ENCODE data around the gene RGS4.

The RGS4 gene

DNA sequence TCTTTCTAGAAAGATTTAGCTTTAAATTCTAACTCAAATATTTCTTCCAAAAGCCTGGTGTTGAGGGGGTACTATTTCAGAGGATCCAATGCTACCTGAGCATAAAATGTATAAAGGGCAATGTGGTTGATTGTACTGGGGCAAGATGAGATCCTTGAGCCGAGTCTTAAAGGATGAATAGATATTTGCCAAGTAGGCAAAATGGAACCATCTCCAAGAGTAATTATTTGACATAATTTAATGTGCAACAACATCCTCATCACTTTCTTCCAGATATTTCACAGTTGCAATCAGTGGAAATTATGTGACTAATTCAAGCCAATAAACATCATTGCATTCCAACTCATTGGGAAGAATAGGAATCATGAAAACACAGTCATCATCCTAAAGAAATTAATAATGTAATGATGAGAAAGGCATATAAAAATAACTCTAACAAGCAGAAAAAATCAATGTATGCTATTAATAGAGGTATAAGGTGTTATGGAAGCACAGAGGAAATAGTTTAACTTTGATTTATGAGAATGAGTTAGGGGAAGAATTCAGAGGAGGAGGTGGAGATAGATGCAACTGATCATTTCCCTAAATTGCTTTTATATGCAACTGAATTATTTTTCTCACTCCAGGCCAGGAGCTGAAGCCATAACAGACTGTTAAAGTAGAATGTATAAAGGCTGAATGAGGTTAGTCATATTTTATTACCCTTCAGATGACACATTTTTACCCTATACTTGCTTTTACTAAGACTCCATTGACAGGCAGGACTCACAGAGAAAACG is 30.0 kb upstream of the RGS4 start:
- TF ChIP-seq, protein P1, sequence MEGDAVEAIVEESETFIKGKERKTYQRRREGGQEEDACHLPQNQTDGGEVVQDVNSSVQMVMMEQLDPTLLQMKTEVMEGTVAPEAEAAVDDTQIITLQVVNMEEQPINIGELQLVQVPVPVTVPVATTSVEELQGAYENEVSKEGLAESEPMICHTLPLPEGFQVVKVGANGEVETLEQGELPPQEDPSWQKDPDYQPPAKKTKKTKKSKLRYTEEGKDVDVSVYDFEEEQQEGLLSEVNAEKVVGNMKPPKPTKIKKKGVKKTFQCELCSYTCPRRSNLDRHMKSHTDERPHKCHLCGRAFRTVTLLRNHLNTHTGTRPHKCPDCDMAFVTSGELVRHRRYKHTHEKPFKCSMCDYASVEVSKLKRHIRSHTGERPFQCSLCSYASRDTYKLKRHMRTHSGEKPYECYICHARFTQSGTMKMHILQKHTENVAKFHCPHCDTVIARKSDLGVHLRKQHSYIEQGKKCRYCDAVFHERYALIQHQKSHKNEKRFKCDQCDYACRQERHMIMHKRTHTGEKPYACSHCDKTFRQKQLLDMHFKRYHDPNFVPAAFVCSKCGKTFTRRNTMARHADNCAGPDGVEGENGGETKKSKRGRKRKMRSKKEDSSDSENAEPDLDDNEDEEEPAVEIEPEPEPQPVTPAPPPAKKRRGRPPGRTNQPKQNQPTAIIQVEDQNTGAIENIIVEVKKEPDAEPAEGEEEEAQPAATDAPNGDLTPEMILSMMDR (IDR thresholded peaks at IDR 0.05; ENCODE audit: low read depth, low read length), result no peak
- no peak for DNase-seq (ENCODE audit: low read depth, low spot score)
- H3K4me3 ChIP-seq (ENCODE audit: low read depth, low read length), result no peak overlapping the region
- in situ Hi-C loops (cut with HindIII; ENCODE audit: low sequenced_read_pairs), result no loop called here

DNA sequence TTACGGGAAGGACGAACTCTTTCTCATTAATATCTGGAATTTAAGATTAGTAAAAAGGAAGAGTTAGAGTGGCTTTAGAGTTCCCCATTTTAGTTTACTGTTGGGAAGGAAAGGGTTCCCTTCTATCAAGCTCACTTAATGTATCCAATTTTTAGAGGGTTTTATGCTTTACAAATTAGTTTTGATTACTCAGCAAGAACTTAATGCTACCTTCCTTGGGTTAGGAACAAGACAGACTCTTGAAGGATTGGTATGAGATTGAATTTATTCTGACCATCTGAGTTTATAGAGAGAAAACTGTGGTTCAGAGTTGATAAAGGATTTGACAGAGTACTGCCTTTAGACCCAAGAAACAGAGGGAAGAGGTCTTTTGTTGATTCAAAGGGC is 29.5 kb upstream of the RGS4 start:
- H3K4me3 ChIP-seq (ENCODE audit: low read depth, low read length), result no peak overlapping the region
- in situ Hi-C loops (cut with HindIII; ENCODE audit: low sequenced_read_pairs), result no loop called here
- no peak for DNase-seq (ENCODE audit: low read depth, low spot score)
- TF ChIP-seq, protein P1 (IDR thresholded peaks at IDR 0.05; ENCODE audit: low read depth, low read length), result no peak

DNA sequence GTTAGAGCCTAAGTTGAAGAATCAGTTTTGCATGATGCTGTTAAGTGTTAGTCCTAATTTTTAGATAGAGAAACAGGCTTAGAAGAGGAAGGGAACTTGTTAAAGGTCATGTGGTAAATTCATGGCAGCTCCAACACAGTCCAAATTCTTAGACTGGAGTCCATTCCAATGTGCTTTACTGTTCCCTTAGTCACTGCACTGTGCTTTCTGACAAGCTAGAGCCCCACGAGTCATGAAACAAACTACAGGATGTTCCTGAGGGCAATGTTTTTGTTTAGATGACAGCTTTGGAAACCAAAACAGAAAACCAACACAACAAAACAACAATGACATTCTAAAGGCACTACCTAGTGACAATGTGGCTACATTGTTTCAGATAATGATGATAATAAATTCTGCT is 23.1 kb upstream of the RGS4 start:
- TF ChIP-seq, protein P1 (IDR thresholded peaks at IDR 0.05; ENCODE audit: low read depth, low read length), result no peak
- DNase-seq (ENCODE audit: low read depth, low spot score), result peak; percentile 10
- in situ Hi-C loops (cut with HindIII; ENCODE audit: low sequenced_read_pairs), result no loop called here
- H3K4me3 ChIP-seq (ENCODE audit: low read depth, low read length), result no peak overlapping the region

DNA sequence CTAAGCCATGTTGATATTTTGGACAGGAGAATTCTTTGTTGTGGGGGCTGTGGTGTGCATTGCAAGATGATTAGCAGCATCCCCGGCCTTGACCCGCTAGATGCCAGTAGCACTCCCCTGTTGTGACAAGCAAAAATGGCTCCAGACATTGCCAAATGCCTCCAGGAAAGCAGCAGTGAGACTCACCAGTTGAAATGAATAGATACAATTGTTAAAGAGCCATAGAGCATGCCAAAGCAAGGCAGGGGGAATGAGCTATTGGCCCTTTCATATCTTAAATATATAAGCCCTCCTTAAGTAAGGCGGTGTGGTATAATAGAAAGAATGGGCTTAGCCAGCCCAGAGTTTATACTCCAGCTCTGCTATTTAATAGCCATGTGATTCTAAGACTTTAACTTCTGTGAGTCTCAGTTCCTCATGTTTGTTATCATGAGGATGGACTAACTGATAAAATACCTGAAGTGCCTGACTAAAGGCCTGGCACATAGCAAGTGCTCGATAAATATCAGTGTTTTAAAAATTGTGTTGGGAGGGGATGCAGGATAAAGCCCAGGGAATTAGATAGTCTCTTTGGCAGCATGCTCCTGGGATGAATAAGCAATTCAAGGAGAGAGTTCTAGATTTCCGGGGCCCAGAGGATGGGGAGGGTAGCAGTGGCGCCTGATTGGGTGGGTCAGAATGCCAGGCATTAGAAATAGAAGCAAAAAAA is 21.1 kb upstream of the RGS4 start:
- no peak for DNase-seq (ENCODE audit: low read depth, low spot score)
- TF ChIP-seq, protein P1 (IDR thresholded peaks at IDR 0.05; ENCODE audit: low read depth, low read length), result no peak
- in situ Hi-C loops (cut with HindIII; ENCODE audit: low sequenced_read_pairs), result no loop called here
- no peak overlapping the region for H3K4me3 ChIP-seq (ENCODE audit: low read depth, low read length)

DNA sequence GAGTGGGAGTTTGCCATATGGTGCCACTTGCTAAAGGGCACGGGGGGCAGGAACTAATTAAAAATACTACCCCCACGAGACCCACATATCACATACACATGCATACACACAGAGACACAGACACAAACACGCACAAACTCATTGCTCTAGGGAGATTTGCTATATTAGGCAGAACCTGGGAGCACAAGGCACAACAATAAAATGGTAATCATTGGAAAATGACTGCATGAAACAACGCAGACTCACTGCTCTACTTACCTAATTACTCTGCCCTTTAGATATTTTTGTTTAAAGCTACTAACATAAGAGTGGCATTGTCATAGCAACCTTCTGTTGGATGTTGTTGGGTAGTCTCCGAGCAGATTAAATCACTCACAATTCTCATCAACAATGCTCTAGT is 20.3 kb upstream of the RGS4 start:
- DNase-seq (ENCODE audit: low read depth, low spot score), result no peak
- no peak overlapping the region for H3K4me3 ChIP-seq (ENCODE audit: low read depth, low read length)
- in situ Hi-C loops (cut with HindIII; ENCODE audit: low sequenced_read_pairs), result no loop called here
- TF ChIP-seq, protein P1 (IDR thresholded peaks at IDR 0.05; ENCODE audit: low read depth, low read length), result no peak

DNA sequence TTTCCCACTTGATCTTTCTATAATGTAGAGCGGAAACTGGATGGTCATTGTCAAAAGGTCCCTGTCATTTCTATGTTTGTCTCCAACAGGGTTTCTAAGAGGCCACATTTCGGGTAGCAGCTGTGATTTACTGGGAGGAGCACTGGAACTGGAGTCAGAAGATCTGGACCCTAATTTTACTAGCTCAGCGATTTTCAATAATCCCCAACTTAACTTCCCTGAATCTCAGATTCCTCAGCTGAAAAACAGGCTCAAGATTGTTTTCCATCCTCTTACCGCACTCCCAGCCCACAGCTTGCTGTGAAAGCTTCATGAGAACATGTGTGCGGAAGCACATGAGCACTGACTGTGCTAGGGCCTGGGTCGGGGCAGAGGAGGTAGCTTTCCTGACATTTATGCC is 19.9 kb upstream of the RGS4 start:
- TF ChIP-seq, protein P1 (IDR thresholded peaks at IDR 0.05; ENCODE audit: low read depth, low read length), result no peak
- H3K4me3 ChIP-seq (ENCODE audit: low read depth, low read length), result no peak overlapping the region
- DNase-seq (ENCODE audit: low read depth, low spot score), result no peak
- in situ Hi-C loops (cut with HindIII; ENCODE audit: low sequenced_read_pairs), result no loop called here
